Measurements from ENCODE around the gene WNT6. TPM values are rescaled to one million over a fixed set of nuclear protein-coding genes. Genes with fewer than 3 reads are reported as not detected.

WNT6 gene
- total RNA-seq, 1 donor from 2014 or later = 0.72 TPM

GRCh38 chr2:218878926-218879761, 19.5 kb downstream of the WNT6 start:
- peaks cover 1% of the 10 kb centered on the region for H3K4me1 Mint-ChIP-seq (ENCODE audit: low read depth)
- H3K9me3 Mint-ChIP-seq (ENCODE audit: low read depth) = peaks cover 4% of the 10 kb centered on the region
- H3K36me3 Mint-ChIP-seq (ENCODE audit: insufficient read depth) = peaks cover 1% of the 10 kb centered on the region
- DNase-seq (ENCODE audit: low spot score, unreplicated experiment) = no peak
- peaks cover 82% of the 10 kb centered on the region for H3K27me3 Mint-ChIP-seq
- TF ChIP-seq CTCF (IDR thresholded peaks at IDR 0.05; ENCODE audit: unreplicated experiment) = no peak
- H3K4me3 Mint-ChIP-seq (ENCODE audit: low read depth) = no peak overlapping the region
- H3K27ac Mint-ChIP-seq = no peak overlapping the region

GRCh38 chr2:218879776-218880101, 20.1 kb downstream of the WNT6 start:
- H3K27ac Mint-ChIP-seq = no peak overlapping the region
- no peak overlapping the region for H3K4me3 Mint-ChIP-seq (ENCODE audit: low read depth)
- peaks cover 1% of the 10 kb centered on the region for H3K4me1 Mint-ChIP-seq (ENCODE audit: low read depth)
- TF ChIP-seq CTCF (IDR thresholded peaks at IDR 0.05; ENCODE audit: unreplicated experiment) = no peak
- no peak for DNase-seq (ENCODE audit: low spot score, unreplicated experiment)
- H3K27me3 Mint-ChIP-seq = peaks cover 82% of the 10 kb centered on the region
- H3K36me3 Mint-ChIP-seq (ENCODE audit: insufficient read depth) = peaks cover 1% of the 10 kb centered on the region
- peaks cover 4% of the 10 kb centered on the region for H3K9me3 Mint-ChIP-seq (ENCODE audit: low read depth)

- Mint-ChIP-seq H3K9me3 (ENCODE audit: low read depth) (peaks cover 4% of the 10 kb centered on the region), H3K36me3 (ENCODE audit: insufficient read depth) (peaks cover 1% of the 10 kb centered on the region), H3K4me1 (ENCODE audit: low read depth) (peaks cover 1% of the 10 kb centered on the region), H3K4me3 (ENCODE audit: low read depth) (peak within 1 kb of the TSS; percentile 40), H3K27ac (no peak within 1 kb of the TSS), H3K27me3 (peaks cover 82% of the 10 kb centered on the region)
- TF ChIP-seq CTCF (IDR thresholded peaks at IDR 0.05; ENCODE audit: unreplicated experiment) = no peak
- DNase-seq (ENCODE audit: low spot score, unreplicated experiment) = no peak
Observed at GRCh38 chr2:218880102-218880858, 20.7 kb downstream of the WNT6 start, which contains the start of gene WNT10A. Gene WNT10A (plus strand): TSS chr2:218880852. CDS start chr2:218880996, 144 bp downstream.

GRCh38 chr2:218880859-218881594, 21.4 kb downstream of the WNT6 start:
- H3K9me3 Mint-ChIP-seq (ENCODE audit: low read depth) = peaks cover 4% of the 10 kb centered on the region
- DNase-seq (ENCODE audit: low spot score, unreplicated experiment) = no peak
- peaks cover 1% of the 10 kb centered on the region for H3K36me3 Mint-ChIP-seq (ENCODE audit: insufficient read depth)
- H3K27me3 Mint-ChIP-seq = peaks cover 82% of the 10 kb centered on the region
- peaks cover 1% of the 10 kb centered on the region for H3K4me1 Mint-ChIP-seq (ENCODE audit: low read depth)
- no peak overlapping the region for H3K27ac Mint-ChIP-seq
- TF ChIP-seq CTCF (IDR thresholded peaks at IDR 0.05; ENCODE audit: unreplicated experiment) = no peak
- H3K4me3 Mint-ChIP-seq (ENCODE audit: low read depth) = no peak overlapping the region
